Left colon (tissue), 2 donors: ENCODE data around the gene PIK3R6. TPM values are rescaled to one million over a fixed set of nuclear protein-coding genes. Genes with fewer than 3 reads are reported as not detected.

Experiments used
- ATAC-seq: fragments of 200-7000 bp; cut with Tn5 transposase; one replicate; pipeline ENCODE4 v1.9.1; 2020; ENCODE audit warnings: mild to moderate bottlenecking, moderate library complexity
- DNase-seq, 2 donors: peaks; one replicate each; pipeline ENCODE4 v3.0.0-alpha.2; 2020
- intact Hi-C, 2 donors: fragments of 100-400 bp; cut with DNase I in 1 of 2; cut with micrococcal nuclease in 1 of 2; formaldehyde crosslinking; loops; one replicate each; pipeline versions ENCODE4 v1.11.2 to v1.14.0; 2022; cut with DNase I, micrococcal nuclease
- total RNA-seq, 2 donors: library from RNA; stranded (reverse); fragmentation: NEBNext Ultra II Directional; extraction: Animal tissue kit (Norgen Biotek cat#: 25700); gene quantifications; one replicate each; pipeline ENCODE4 v1.2.1, GENCODE V29; 2021
- donor health status: DM: no; HTN: no; CAD: no.
- donor health status: DM: yes; HTN: yes; CAD: no.

The PIK3R6 gene
- total RNA-seq, 2 donors from 2014 or later, result 0.27 to 0.89 TPM

- intact Hi-C loops, result no loop called here
- no peak for ATAC-seq
- no peak for DNase-seq
Measured at GRCh38 chr17:8879410-8879809, 11.9 kb upstream of the PIK3R6 start.

- no peak for ATAC-seq
- intact Hi-C loops, result no loop called here
- DNase-seq, result no peak
Measured at GRCh38 chr17:8877984-8878383, 10.5 kb upstream of the PIK3R6 start.

GRCh38 chr17:8875957-8876356, 8.5 kb upstream of the PIK3R6 start:
- DNase-seq, result no peak
- ATAC-seq, result no peak
- intact Hi-C loops, result no loop called here

GRCh38 chr17:8875436-8875835, 8.0 kb upstream of the PIK3R6 start:
- intact Hi-C loops, result no loop called here

GRCh38 chr17:8873801-8874715, 6.6 kb upstream of the PIK3R6 start:
- ATAC-seq, result no peak
- no peak for DNase-seq
- intact Hi-C loops, result no loop called here

More at GRCh38 chr17:8875436-8875835, 8.0 kb upstream of the PIK3R6 start:
- DNase-seq, result no peak
- no peak for ATAC-seq

- intact Hi-C loops, result no loop called here
- DNase-seq (no peak), ATAC-seq (no peak)
Measured at GRCh38 chr17:8872705-8873435, 5.4 kb upstream of the PIK3R6 start.

- intact Hi-C loops, result no loop called here
- no peak for ATAC-seq
Measured at GRCh38 chr17:8872036-8872704, 4.7 kb upstream of the PIK3R6 start.

GRCh38 chr17:8871081-8871581, 3.7 kb upstream of the PIK3R6 start:
- ATAC-seq (no peak), DNase-seq (no peak)
- intact Hi-C loops, result no loop called here

More at GRCh38 chr17:8872036-8872704, 4.7 kb upstream of the PIK3R6 start:
- no peak for DNase-seq

- DNase-seq (no peak), ATAC-seq (no peak)
- intact Hi-C loops, result no loop called here
Measured at GRCh38 chr17:8870406-8871040, 3.0 kb upstream of the PIK3R6 start.

GRCh38 chr17:8869114-8869815, 1.8 kb upstream of the PIK3R6 start:
- DNase-seq (no peak), ATAC-seq (no peak)
- intact Hi-C loops, result no loop called here

GRCh38 chr17:8868529-8868951, 1.1 kb upstream of the PIK3R6 start:
- no peak for DNase-seq
- intact Hi-C loops, result no loop called here
- ATAC-seq, result no peak

GRCh38 chr17:8868092-8868491, 618 bp upstream of the PIK3R6 start:
- intact Hi-C loops, result no loop called here
- DNase-seq (no peak), ATAC-seq (no peak)

GRCh38 chr17:8865811-8866210, 1.7 kb downstream of the PIK3R6 start:
- intact Hi-C loops, result no loop called here
- ATAC-seq, result no peak

GRCh38 chr17:8865385-8865784, 2.1 kb downstream of the PIK3R6 start:
- intact Hi-C loops, result no loop called here
- DNase-seq (no peak), ATAC-seq (no peak)

More at GRCh38 chr17:8865811-8866210, 1.7 kb downstream of the PIK3R6 start:
- DNase-seq, result no peak

GRCh38 chr17:8862213-8863056, 5.0 kb downstream of the PIK3R6 start:
- intact Hi-C loops, result no loop called here
- DNase-seq (no peak), ATAC-seq (no peak)

- no peak for ATAC-seq
- no peak for DNase-seq
- intact Hi-C loops, result no loop called here
Measured at GRCh38 chr17:8861495-8862181, 5.8 kb downstream of the PIK3R6 start.
